ENCODE measurements around the gene CDX1. TPM values are rescaled to one million over a fixed set of nuclear protein-coding genes. Genes with fewer than 3 reads are reported as not detected.

CDX1 gene
- total RNA-seq, 4 donors from 2014 or later: not detected

GRCh38 chr5:150223474-150223873, 56.9 kb downstream of the CDX1 start:
- no peak for TF ChIP-seq CTCF (IDR thresholded peaks at IDR 0.05; ENCODE audit: low read depth)

GRCh38 chr5:150224483-150225027, 58.0 kb downstream of the CDX1 start:
- no peak for TF ChIP-seq CTCF (IDR thresholded peaks at IDR 0.05; ENCODE audit: low read depth)

GRCh38 chr5:150227036-150227435, 60.5 kb downstream of the CDX1 start:
- no peak for TF ChIP-seq CTCF (IDR thresholded peaks at IDR 0.05; ENCODE audit: low read depth)

GRCh38 chr5:150227606-150228273, 61.2 kb downstream of the CDX1 start:
- TF ChIP-seq CTCF (IDR thresholded peaks at IDR 0.05; ENCODE audit: low read depth): no peak

- no peak for TF ChIP-seq CTCF (IDR thresholded peaks at IDR 0.05; ENCODE audit: low read depth)
Observed at GRCh38 chr5:150229571-150229970, 63.0 kb downstream of the CDX1 start.

- no peak for TF ChIP-seq CTCF (IDR thresholded peaks at IDR 0.05; ENCODE audit: low read depth)
Observed at GRCh38 chr5:150230842-150231241, 64.3 kb downstream of the CDX1 start.

Other genes starting within 250 kb of the CDX1 start
- not detected for gene PDE6A, start 222.0 kb upstream of the CDX1 start, total RNA-seq
- 10 to 100 TPM; 11.4 to 16.6 (median 12.7) TPM for gene SLC26A2, start 206.0 kb upstream of the CDX1 start, total RNA-seq
- gene TIGD6, start 166.1 kb upstream of the CDX1 start, total RNA-seq: 1 to 10 TPM; 2.6 to 5.7 (median 4.0) TPM
- gene HMGXB3, start 166.0 kb upstream of the CDX1 start, total RNA-seq: 10 to 100 TPM; 23.6 to 44.6 (median 29.4) TPM
- gene CSF1R, start 80.2 kb upstream of the CDX1 start, total RNA-seq: 100 to 1,000 TPM in 2 of 4 donors, 10 to 100 TPM in 2; 35.2 to 152 (median 79.7) TPM
- 100 to 1,000 TPM; 148 to 225 (median 191) TPM for gene PDGFRB, start 10.9 kb upstream of the CDX1 start, total RNA-seq
- under 1 TPM in 1 of 4 donors, not detected in 3; 0.17 TPM for gene SLC6A7, start 23.3 kb downstream of the CDX1 start, total RNA-seq
- not detected for gene CAMK2A, start 123.0 kb downstream of the CDX1 start, total RNA-seq
- 1 to 10 TPM in 1 of 4 donors, under 1 TPM in 3; 0.17 to 1.5 (median 0.43) TPM for gene ARSI, start 136.1 kb downstream of the CDX1 start, total RNA-seq
- 10 to 100 TPM; 18.2 to 29.0 (median 19.9) TPM for gene TCOF1, start 190.9 kb downstream of the CDX1 start, total RNA-seq
- gene CD74, start 246.1 kb downstream of the CDX1 start, total RNA-seq: 1,000 to 10,000 TPM in 1 of 4 donors, 100 to 1,000 TPM in 3; 397 to 1,386 (median 625) TPM